GM21423 (cell line): ENCODE measurements around the gene RPLP2.

Source experiments
- ATAC-seq: cut with Tn5 transposase; IDR thresholded peaks from one replicate; pipeline ENCODE4 v1.9.1; 2021; ENCODE audit warnings: mild to moderate bottlenecking, moderate library complexity; ENCODE audit not compliant: unreplicated experiment

The RPLP2 gene

DNA sequence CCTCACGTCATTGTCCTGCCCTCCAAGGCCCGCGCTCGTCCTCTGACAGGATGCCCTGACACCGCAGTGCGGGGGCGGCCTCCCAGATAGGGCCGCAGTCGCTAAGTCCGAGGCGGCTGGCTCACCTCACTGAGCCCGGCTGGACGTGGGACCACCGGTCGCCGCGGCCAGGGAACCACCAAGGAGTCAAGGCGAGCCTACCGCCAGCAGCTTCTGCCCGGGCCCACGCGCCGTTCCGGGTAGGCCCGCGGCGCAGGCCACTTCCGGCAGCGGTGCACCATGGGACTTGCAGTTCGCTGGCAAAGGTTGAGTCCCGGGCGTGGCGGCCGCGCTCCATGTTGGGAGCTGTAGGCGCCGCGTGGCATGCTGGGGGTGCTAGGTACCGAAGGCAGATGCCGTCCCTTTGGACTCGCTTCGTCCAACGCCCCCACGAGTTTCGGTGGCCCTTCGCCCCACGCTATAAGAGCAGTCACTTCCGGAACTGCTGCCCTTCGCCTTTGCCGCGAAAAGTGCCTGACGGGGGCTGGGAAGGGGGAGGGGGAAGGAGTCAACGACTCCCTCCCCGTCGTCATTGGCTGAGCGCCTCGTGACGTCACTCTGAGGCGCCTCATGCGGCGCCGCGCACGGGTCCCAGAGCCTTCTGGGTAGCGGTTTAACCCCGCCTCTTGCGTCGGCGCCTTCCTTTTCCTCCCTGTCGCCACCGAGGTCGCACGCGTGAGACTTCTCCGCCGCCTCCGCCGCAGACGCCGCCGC is at the start of gene RPLP2:
TSS of gene RPLP2 (plus strand) at position 681 of the 753 bp plus-strand sequence. CDS start 268 bp downstream, outside the sequence.
- ATAC-seq: peak; percentile 71

DNA sequence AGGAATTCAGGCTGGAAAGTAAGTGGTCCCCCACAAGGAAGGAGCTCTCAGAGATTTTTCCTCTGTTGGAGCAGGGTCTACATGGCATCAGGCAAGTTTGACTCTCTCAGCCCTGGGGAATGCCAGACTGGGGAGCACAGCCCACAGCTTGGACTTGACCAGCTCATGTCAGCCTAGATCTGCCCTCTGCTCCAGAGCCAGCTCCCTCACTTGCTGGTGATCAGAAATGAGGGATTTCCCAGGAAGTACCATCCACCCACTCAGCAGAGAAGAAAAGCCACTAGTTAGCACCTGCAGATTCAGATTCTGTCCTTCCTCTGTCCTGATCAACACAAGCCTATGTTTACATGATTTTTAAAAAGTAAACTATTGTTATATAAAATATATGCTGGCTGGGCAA is 49.5 kb upstream of the RPLP2 start:
- ATAC-seq: no peak

DNA sequence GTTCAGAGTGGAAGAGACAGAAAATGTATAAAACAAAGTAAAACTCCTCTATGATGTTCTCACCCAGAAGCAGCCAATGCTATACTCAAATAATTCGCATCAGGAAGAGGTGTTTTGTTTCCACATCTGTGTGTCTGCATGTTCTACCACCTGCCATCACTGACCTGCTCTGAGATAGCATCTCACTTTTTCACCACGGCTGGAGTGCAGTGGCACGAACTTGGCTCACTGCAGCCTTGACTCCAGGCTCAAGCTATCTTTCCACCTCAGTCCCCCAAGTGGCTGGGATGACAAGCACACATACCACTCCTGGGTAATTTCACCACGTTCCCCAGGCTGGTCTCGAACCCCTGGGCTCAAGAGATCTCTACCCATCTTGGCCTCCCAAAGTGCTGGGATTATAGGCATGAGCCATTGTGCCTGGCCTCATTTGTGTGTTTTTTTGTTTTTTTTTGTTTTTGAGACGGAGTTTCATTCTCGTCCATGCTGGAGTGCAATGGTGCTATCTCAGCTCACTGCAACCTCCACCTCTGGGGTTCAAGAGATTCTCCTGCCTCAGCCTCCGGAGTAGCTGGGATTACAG is 48.1 kb upstream of the RPLP2 start:
- no peak for ATAC-seq

DNA sequence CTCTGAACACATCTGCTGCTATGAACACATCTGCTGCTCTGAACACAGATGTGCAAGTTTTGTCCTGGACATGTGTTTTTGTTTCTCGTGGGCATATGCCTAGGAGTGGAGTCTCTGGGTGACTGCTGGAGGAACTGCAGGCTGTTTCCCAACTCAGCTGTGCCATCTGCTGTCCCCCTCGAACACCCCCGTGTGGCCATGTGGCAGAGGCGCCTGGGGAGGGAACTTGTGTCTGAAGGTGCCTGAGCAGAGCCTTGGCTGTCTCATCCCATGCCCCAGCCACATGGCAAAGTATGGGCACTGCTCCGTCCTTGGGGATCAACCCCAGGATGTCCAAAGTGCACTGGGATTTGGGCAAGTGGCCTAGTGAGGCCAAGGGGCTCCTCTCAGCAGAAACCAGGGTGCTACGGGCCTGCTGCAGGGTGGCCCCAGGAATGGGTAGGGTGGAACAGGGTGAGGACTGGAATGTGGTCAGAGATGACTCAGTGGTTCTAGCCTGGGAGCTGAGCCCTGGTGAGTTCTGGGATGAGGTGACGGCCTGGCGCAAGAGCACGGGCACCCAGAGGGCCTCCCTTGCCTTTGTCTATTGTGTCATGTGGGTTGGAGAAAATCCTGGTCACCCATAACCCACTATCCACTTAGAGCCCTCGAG is 47.2 kb upstream of the RPLP2 start:
- no peak for ATAC-seq

GRCh38 chr11:763073-763463 is 46.7 kb upstream of the RPLP2 start:
- no peak for ATAC-seq

- ATAC-seq: no peak
Measured at GRCh38 chr11:763549-764321, 46.0 kb upstream of the RPLP2 start.

DNA sequence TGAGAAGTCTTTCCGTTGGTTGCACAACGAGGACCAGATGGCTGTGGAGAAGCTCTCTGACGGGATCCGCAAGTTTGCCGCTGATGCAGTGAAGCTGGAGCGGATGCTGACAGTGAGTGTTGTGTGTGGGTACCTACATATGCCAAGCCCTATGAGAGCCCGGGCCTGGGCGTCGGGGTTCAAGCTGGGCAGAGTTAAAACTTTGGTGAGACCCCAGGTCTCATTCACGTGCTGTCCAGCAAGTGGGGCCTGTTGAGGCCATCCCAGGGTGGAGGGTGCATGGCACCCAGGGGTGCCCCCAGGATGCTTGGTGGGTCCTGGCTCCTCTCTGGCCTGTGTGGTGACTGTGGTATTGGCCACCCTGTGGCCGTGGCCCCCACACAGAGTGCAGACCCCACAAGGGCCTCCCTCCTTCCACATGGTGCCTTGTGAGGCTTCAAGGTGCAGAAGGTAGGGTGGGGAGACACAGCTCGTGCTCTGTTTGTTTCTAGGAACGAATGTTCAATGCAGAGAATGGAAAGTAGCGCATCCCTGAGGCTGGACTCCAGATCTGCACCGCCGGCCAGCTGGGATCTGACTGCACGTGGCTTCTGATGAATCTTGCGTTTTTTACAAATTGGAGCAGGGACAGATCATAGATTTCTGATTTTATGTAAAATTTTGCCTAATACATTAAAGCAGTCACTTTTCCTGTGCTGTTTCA is 45.3 kb upstream of the RPLP2 start:
- no peak for ATAC-seq

GRCh38 chr11:765025-765801 is 44.6 kb upstream of the RPLP2 start:
- no peak for ATAC-seq

DNA sequence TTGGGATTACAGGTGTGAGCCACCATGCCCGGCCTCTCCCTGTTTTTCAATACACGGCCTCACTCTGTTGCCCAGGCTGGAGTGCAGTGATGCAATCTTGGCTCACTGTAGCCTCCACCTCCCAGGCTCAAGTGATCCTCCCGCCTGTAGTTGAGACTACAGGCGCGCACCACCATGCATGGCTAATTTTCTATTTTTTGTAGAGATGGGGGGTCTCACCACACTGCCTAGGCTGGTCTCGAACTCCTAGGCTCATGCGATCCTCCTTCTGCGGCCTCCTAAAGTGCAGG is 44.0 kb upstream of the RPLP2 start:
- no peak for ATAC-seq

- no peak for ATAC-seq
Measured at GRCh38 chr11:766106-766935, 43.4 kb upstream of the RPLP2 start.

- no peak for ATAC-seq
Measured at GRCh38 chr11:766936-767210, 42.9 kb upstream of the RPLP2 start.

DNA sequence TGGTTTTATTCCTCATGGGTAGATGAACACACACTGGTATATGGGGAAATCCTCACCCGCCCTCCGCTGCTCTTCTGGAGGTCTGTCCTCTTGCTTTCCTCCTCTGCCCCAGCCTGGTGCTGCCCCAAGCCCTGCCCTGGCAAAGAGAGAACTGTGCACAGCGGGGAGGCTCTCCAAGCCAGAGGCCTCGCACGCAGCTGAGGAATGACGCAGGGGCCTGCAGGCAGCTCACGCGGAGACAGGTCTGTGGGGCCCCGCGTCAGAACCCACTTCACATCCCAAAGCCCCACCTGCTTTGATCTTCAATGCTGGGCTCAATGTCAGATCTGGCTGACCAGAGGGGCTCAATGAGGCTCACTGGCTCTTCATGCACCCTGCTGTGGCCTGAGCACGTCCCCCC is 42.5 kb upstream of the RPLP2 start:
- no peak for ATAC-seq

DNA sequence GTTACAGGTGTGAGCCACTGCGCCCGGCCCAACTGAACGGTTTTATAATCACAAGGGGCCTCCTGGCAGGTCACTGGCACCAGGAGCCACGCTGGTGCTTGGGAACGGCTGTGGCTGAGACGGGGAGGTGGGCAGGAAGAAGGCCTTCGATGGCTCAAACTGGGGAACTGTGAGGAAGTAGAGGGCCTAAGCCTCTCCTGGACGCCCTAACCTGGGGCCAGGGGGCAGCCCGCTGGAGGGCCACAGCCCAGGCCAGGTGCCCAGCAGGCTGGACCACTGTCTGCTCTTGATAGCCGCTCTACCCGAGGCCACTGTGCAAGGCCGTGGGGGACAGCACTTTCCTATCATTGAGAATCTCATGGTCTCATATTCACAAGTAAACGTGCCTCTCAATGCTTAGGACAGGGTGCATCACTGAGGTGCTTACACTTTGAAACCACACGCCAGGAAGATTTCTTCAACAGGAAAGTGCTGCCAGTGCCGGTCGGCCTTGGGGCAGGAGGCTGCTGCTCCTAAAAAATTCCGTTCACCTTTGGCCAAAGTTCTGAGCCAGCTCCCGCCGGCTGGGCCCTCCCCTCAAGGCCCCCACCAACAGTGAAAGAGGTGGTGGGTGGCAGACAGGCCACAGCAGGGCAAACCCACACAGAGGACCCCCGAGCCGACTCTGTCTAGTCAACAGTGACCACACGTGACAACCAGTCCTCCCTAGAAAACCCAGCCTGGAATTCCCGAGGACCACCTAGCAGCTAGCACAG is 39.7 kb upstream of the RPLP2 start:
- ATAC-seq: no peak

DNA sequence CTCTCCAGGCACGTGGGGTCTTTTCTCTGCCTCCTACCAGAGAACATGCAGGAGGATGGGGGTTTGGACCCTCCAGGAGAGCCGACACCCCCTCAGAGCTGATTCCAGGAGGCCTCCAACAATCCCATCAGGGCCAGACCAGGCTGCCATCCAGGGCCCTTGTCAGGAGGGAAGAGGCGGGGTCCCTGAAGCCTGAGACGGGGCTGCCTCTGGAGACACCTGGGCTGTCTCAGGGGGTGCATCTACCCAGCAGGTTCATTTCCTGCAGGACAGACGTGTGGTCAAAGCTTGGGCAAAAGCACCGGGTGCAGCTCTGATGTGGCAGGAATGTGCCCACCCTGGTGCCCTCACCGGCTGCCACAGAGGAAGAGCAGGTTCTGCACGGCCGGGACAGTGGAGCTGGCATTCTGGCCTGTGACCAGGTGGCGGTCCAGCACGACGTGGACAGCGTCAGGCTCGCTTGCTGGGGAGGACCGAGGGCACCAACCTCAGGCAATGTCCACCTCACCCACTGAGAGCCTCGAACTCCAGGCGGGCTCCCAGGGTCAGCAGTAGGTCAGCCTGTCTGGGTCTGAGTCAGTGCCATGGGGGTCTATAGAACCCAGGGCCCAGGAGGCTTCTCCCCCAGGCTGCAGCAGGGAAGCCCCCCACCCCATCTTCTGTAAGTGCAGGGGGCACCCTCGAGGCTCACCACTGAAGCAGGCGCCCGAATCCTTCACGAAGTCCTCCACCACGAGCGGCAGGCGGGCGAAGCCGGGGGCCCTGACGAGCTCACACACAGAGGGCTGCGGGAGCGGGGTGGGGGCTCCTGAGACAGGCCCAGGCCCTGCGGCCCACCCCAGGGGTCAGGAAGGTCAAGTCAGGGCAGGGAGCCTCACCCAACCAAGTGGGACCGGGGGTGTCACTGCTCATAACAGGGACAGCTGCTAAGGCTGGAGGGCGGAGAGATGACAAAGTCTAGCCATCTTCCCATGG is 38.8 kb upstream of the RPLP2 start:
- no peak for ATAC-seq

DNA sequence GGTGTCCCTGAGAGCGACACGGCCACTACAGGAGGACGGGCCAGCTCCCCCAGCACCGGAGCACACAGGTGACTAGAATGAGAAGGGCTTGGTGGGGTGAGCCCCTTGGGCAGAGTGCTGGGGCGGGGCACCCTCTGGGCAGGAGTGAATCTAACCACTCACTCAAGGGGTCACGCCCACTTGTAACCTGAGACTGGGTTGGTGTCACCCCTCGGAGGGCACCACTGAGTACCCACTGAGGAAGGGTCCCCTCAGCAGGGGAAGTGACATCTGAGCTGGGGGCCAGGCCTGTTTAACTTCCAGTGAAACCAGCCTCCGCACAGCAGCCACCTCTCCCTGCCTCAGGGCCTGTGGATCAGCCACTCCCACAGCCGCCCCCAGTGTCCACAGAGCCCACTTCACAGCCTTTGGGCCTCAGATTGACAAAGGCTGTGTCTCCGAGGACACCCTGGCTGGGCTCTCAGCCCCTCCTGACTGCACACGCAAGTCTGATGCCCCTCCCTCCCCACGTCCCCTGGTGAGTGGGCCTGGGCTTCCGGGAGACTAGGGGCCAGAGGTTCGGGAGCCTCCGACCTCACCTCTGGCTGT is 38.1 kb upstream of the RPLP2 start:
- ATAC-seq: no peak

DNA sequence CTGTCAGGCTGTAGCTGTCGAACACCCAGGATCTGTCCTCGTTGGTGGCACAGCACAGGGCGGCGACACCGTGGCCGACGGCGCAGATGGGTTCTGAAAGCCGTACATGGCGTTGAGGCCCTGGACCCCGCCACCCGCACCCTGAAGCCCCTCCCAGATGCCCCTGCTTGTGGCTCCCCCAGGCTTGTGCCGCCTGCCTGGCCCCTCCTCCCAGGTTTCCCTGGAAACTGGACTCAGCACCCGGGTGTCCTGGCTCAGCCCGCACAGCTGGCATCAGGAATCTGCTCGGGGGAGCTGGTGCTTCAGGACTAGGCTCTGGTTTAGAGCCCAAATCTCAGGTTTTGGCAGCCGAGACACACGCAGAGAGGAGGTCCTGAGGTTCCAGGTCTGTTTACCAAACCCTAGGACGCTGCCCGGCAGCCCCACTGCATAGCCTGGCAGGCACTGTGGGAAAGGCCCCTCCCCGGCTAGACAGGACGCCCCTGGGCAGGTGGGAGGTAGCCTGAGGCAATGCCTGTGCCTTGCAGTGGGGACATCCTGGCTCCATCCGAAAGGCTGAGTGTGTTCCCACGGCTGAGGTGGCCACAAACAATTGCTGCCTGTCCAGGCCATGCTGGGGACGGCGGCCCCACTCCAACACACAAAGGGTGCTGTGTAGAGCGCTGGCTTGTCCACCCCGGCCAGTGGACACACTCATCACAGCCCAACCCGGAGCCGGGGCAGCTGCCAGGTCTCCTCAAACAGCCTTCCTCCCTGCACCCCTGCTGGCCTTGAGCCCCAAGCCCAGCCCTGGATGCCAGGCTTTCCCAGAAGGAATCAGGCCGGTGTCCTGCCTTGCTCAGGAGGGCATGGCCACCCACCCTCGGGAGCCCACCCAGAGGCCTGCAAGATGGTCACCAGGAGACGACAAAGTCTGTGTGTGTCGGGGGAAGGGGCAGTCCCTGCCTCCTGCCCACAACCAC is 37.1 kb upstream of the RPLP2 start:
- ATAC-seq: no peak
